Uterus (tissue), 4 donors: ENCODE results near the gene CHMP3. TPM values are rescaled to one million over a fixed set of nuclear protein-coding genes. Genes with fewer than 3 reads are reported as not detected.

Experiments used
- DNase-seq, 2 donors: peaks; one replicate each; pipeline ENCODE4 v3.0.0-alpha.2; 2019 to 2020
- H3K27ac ChIP-seq, 2 donors: fragments of 200-600 bp; sonication (generic); 1 replicate in 1 of 2; 2 replicates in 1 of 2; pipeline ENCODE4 v1.5.1; 2016 to 2018
- H3K27me3 ChIP-seq, 2 donors: fragments of 200-600 bp; sonication (generic); one replicate each; pipeline ENCODE4 v1.5.1; 2018 to 2019; ENCODE audit warnings: control low read depth in 1 of 2
- H3K36me3 ChIP-seq, 2 donors: fragments of 200-600 bp; sonication (generic); one replicate each; pipeline ENCODE4 v1.5.1; 2019; ENCODE audit warnings: control low read depth in 1 of 2
- H3K4me1 ChIP-seq, 2 donors: fragments of 200-600 bp; sonication (generic); one replicate each; pipeline ENCODE4 v1.5.1; 2018 to 2019; ENCODE audit warnings: control low read depth in 1 of 2
- H3K4me3 ChIP-seq, 2 donors: fragments of 200-600 bp; sonication (generic); 1 replicate in 1 of 2; 2 replicates in 1 of 2; pipeline ENCODE4 v1.5.1; 2018 to 2019; ENCODE audit warnings: mild to moderate bottlenecking in 1 of 2
- H3K9me3 ChIP-seq, 2 donors: fragments of 200-600 bp; sonication (generic); one replicate each; pipeline ENCODE4 v1.5.1; 2019; ENCODE audit warnings: control low read depth in 1 of 2
- CTCF ChIP-seq, 4 experiments: fragments of 200-600 bp in 2 of 4; fragments of 450-650 bp in 2 of 4; sonication (generic) in 2 of 4; IDR thresholded peaks; one replicate each; pipeline ENCODE4 v1.5.1; 2016 to 2019; ENCODE audit warnings: antibody characterized with exemption in 4 of 4, mild to moderate bottlenecking in 2 of 4, moderate library complexity in 1 of 4
- POLR2A ChIP-seq, 2 donors: fragments of 450-650 bp; IDR thresholded peaks; one replicate each; pipeline ENCODE4 v1.6.1; 2016; ENCODE audit warnings: antibody characterized with exemption in 2 of 2, mild to moderate bottlenecking in 1 of 2, moderate library complexity in 1 of 2
- intact Hi-C: fragments of 100-400 bp; cut with DNase I; formaldehyde crosslinking; loops from one replicate; pipeline ENCODE4 v1.15.1; 2023; ENCODE audit warnings: low total_unique reads
- total RNA-seq, 4 donors: library from RNA; depleted of rRNA in 3 of 4; stranded (reverse); fragments of >200 nt in 3 of 4; gene quantifications; one replicate each; pipeline versions ENCODE4 v1.1.0 to v1.2.4, GENCODE V29; 2014 to 2023
- donor health status: DM: yes; HTN: yes; CAD: no.

Gene CHMP3
- total RNA-seq, 4 donors from 2014 or later = 62.4 to 143 (median 94.4) TPM

GRCh38 chr2:86480105-86480504, 83.1 kb downstream of the CHMP3 start:
- Histone ChIP-seq H3K36me3 (no peaks in the 10 kb centered on the region), H3K27ac (peak overlapping the region in 1 of 2 donors; percentile 22), H3K4me3 (no peak overlapping the region), H3K27me3 (no peaks in the 10 kb centered on the region), H3K9me3 (no peaks in the 10 kb centered on the region), H3K4me1 (no peaks in the 10 kb centered on the region)
- intact Hi-C loops = no loop called here
- TF ChIP-seq CTCF (IDR thresholded peaks at IDR 0.05) (no peak), POLR2A (IDR thresholded peaks at IDR 0.05) (no peak)
- peak in 1 of 2 donors; percentile 36 for DNase-seq

- no peak for DNase-seq
- TF ChIP-seq POLR2A (IDR thresholded peaks at IDR 0.05) = no peak
- H3K4me3 ChIP-seq = no peak overlapping the region
- H3K9me3 ChIP-seq = no peaks in the 10 kb centered on the region
- no peaks in the 10 kb centered on the region for H3K27me3 ChIP-seq
- no peak overlapping the region for H3K27ac ChIP-seq
- intact Hi-C loops = no loop called here
- H3K4me1 ChIP-seq = no peaks in the 10 kb centered on the region
- no peaks in the 10 kb centered on the region for H3K36me3 ChIP-seq
Measured at GRCh38 chr2:86477349-86477748, 85.9 kb downstream of the CHMP3 start.

- H3K27ac ChIP-seq = no peak overlapping the region
- intact Hi-C loops = no loop called here
- no peak for DNase-seq
- H3K36me3 ChIP-seq = no peaks in the 10 kb centered on the region
- no peaks in the 10 kb centered on the region for H3K9me3 ChIP-seq
- no peaks in the 10 kb centered on the region for H3K4me1 ChIP-seq
- TF ChIP-seq CTCF (IDR thresholded peaks at IDR 0.05) (no peak), POLR2A (IDR thresholded peaks at IDR 0.05) (no peak)
- no peaks in the 10 kb centered on the region for H3K27me3 ChIP-seq
- H3K4me3 ChIP-seq = no peak overlapping the region
Measured at GRCh38 chr2:86476918-86477317, 86.3 kb downstream of the CHMP3 start.

- H3K27me3 ChIP-seq = no peaks in the 10 kb centered on the region
- H3K36me3 ChIP-seq = no peaks in the 10 kb centered on the region
- no peak for DNase-seq
- intact Hi-C loops = no loop called here
- H3K27ac ChIP-seq = no peak overlapping the region
- no peak overlapping the region for H3K4me3 ChIP-seq
- TF ChIP-seq POLR2A (IDR thresholded peaks at IDR 0.05) = no peak
- no peak for TF ChIP-seq CTCF (IDR thresholded peaks at IDR 0.05)
- no peaks in the 10 kb centered on the region for H3K4me1 ChIP-seq
- no peaks in the 10 kb centered on the region for H3K9me3 ChIP-seq
Measured at GRCh38 chr2:86476092-86476491, 87.2 kb downstream of the CHMP3 start.

- H3K36me3 ChIP-seq = no peaks in the 10 kb centered on the region
- H3K9me3 ChIP-seq = no peaks in the 10 kb centered on the region
- no peak for DNase-seq
- H3K4me1 ChIP-seq = no peaks in the 10 kb centered on the region
- intact Hi-C loops = no loop called here
- no peak overlapping the region for H3K4me3 ChIP-seq
- H3K27ac ChIP-seq = no peak overlapping the region
- TF ChIP-seq POLR2A (IDR thresholded peaks at IDR 0.05) (no peak), CTCF (IDR thresholded peaks at IDR 0.05) (no peak)
- no peaks in the 10 kb centered on the region for H3K27me3 ChIP-seq
Measured at GRCh38 chr2:86471637-86472036, 91.6 kb downstream of the CHMP3 start.

- Histone ChIP-seq H3K9me3 (no peaks in the 10 kb centered on the region), H3K4me1 (no peaks in the 10 kb centered on the region), H3K27ac (no peak overlapping the region), H3K27me3 (no peaks in the 10 kb centered on the region), H3K36me3 (no peaks in the 10 kb centered on the region), H3K4me3 (no peak overlapping the region)
- intact Hi-C loops = no loop called here
- DNase-seq = no peak
- no peak for TF ChIP-seq POLR2A (IDR thresholded peaks at IDR 0.05)
- TF ChIP-seq CTCF (IDR thresholded peaks at IDR 0.05) = no peak
Measured at GRCh38 chr2:86470890-86471289, 92.4 kb downstream of the CHMP3 start.
